Pancreas (tissue), 10 donors: Measurements from ENCODE around the gene PLA2G3. TPM values are rescaled to one million over a fixed set of nuclear protein-coding genes. Genes with fewer than 3 reads are reported as not detected.

Experiments used
- ATAC-seq, 4 donors: fragments of 200-7000 bp; cut with Tn5 transposase; one replicate each; pipeline versions ENCODE4 v1.8.0 to v1.9.1; 2020; ENCODE audit warnings: mild to moderate bottlenecking in 4 of 4, moderate library complexity in 4 of 4
- DNase-seq, 6 donors: peaks; one replicate each; pipeline ENCODE4 v3.0.0-alpha.2; 2020
- FAIRE-seq: peaks from 2 replicates; lab custom pipeline; 2012; peaks lifted over from hg19 to GRCh38; lab: Jason Lieb, UNC
- H3K27ac ChIP-seq, 4 donors: fragments of 200-600 bp; sonication (generic); 1 replicate in 3 of 4; 2 replicates in 1 of 4; pipeline versions ENCODE4 v1.5.0 to v1.8.0; 2020
- H3K27me3 ChIP-seq, 4 donors: fragments of 200-600 bp; one replicate each; pipeline ENCODE4 v1.8.0; 2021
- H3K36me3 ChIP-seq, 3 donors: fragments of 200-600 bp; sonication (generic) in 1 of 3; one replicate each; pipeline versions ENCODE4 v1.5.0 to v1.8.0; 2020 to 2021
- H3K4me1 ChIP-seq, 3 donors: fragments of 200-600 bp; one replicate each; pipeline ENCODE4 v1.8.0; 2021
- H3K4me3 ChIP-seq, 4 donors: fragments of 200-600 bp; sonication (generic) in 2 of 4; one replicate each; pipeline versions ENCODE4 v1.5.0 to v1.8.0; 2020 to 2021
- H3K9me3 ChIP-seq, 4 donors: fragments of 200-600 bp; one replicate each; pipeline ENCODE4 v1.8.0; 2021
- WGBS, 2 donors: extraction: QIAGEN DNeasy Blood & Tissue Kit; methylation state at CpG; one replicate each; pipeline ENCODE4 v1.1.7; 2013; 5-methylcytosine and 5-hydroxymethylcytosine counted together
- intact Hi-C, 3 donors: fragments of 100-400 bp; cut with DNase I; formaldehyde crosslinking; loops; one replicate each; pipeline versions ENCODE4 v1.11.1 to v1.14.2; 2022
- polyA plus RNA-seq, 2 donors: library from polyadenylated mRNA; stranded (reverse); fragments of 200-250 nt; gene quantifications; one replicate each; pipeline ENCODE4 v1.2.3, GENCODE V29; 2013
- total RNA-seq, 6 donors: library from RNA; stranded (reverse); fragmentation: NEBNext Ultra II Directional in 4 of 6; extraction: Animal tissue kit (Norgen Biotek cat#: 25700) in 4 of 6; gene quantifications; one replicate each; pipeline versions ENCODE4 v1.2.1 to v1.2.4, GENCODE V29; 2021 to 2023
- TF ChIP-seq, protein P1 (sequence below), 4 donors: fragments of 200-600 bp; sonication (generic) in 3 of 4; IDR thresholded peaks; one replicate each; pipeline versions ENCODE4 v1.5.0 to v1.8.0; 2021; ENCODE audit warnings: antibody characterized with exemption in 4 of 4
- donor health status: healthy with polysubstance abuse.
- donor health status: DM: no; HTN: no; CAD: no; lungs with moderate emphysema.
- donor health status: DM: no; HTN: no; CAD: no.
- donor health status: control.
- donor health status: control.
- donor health status: Bipolar disorder and iron deficiency.
- donor health status: DM: yes; HTN: yes; CAD: no.
- donor health status: DM: no; HTN: no; CAD: no.
- donor health status: DM: no; HTN: no; CAD: no.
- donor health status: DM: yes; HTN: yes; CAD: no.

The PLA2G3 gene
- total and polyA plus RNA-seq, 8 donors, result 0.02 TPM; not detected in 7

DNA sequence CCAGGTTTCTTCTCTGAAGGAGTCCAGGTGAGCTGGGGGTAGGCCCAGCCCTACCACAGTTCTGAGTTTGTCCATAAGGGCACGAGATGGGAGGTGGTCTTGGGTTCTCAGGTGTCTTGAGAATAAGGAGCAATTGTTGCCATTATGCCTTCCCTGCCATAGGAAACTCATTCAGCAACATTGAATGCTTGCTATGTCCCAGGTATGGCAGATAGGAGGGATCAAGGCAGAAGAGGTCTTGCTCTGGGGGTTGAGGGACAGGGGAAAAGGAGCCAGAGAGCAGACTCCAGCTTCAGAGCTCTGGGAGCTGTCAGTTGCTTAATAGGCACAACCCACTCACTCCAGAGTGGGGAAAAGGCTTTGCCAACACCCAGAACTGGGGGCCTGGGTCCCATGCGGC lies 37.2 kb downstream of the PLA2G3 start:
- Histone ChIP-seq H3K27ac (peak overlapping the region in 1 of 4 donors; percentile 17), H3K9me3 (no peaks in the 10 kb centered on the region), H3K36me3 (peaks cover 0 to 27% (median 6%) of the 10 kb centered on the region in 3 donors), H3K4me3 (no peak overlapping the region), H3K4me1 (peaks cover 0 to 4% (median 0%) of the 10 kb centered on the region in 3 donors), H3K27me3 (no peaks in the 10 kb centered on the region)
- DNase-seq, result no peak
- TF ChIP-seq, protein P1, sequence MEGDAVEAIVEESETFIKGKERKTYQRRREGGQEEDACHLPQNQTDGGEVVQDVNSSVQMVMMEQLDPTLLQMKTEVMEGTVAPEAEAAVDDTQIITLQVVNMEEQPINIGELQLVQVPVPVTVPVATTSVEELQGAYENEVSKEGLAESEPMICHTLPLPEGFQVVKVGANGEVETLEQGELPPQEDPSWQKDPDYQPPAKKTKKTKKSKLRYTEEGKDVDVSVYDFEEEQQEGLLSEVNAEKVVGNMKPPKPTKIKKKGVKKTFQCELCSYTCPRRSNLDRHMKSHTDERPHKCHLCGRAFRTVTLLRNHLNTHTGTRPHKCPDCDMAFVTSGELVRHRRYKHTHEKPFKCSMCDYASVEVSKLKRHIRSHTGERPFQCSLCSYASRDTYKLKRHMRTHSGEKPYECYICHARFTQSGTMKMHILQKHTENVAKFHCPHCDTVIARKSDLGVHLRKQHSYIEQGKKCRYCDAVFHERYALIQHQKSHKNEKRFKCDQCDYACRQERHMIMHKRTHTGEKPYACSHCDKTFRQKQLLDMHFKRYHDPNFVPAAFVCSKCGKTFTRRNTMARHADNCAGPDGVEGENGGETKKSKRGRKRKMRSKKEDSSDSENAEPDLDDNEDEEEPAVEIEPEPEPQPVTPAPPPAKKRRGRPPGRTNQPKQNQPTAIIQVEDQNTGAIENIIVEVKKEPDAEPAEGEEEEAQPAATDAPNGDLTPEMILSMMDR (IDR thresholded peaks at IDR 0.05), result no peak
- intact Hi-C loops, result no loop called here
- 82 to 95% methylated on average over 2 of the region's 2 CpGs for WGBS, 2 donors
- no peak for ATAC-seq
- FAIRE-seq, result no peak

DNA sequence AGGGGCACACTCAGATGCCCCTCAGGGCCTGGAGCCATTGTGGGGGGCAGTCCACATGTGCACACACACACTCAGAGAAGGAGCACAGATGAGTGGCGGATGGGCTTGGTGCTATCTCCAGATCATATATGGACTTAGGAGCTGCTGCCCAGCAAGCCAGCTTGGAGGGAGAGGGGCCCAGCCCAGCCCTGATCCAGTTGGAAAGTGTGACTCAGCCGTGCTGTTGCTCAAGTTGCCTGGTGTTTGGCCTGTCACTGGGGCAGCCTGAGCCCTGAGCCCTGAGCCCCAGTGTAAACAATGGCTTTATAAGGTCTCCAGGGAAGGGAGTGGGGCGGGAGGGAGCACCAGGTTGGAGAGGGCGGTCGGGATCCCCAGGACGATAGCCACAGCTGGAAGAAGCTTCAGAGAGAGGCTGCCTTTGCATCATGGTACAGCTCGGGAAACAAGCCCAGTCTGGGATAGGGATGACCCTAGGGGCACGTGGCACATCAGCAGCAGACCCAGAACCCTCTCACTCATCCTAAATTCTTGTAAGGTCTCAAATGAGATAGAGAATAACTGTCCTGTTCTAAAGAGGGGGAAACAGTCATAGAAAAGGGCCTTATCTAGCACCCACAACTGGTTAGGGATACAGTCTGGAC lies 37.7 kb downstream of the PLA2G3 start:
- ATAC-seq, result peak in 3 of 4 donors; percentile 2 to 10 (median 5)
- DNase-seq, result peak in 5 of 6 donors; percentile 15 to 63 (median 41)
- intact Hi-C loops, result no loop called here
- no peaks in the 10 kb centered on the region for H3K27me3 ChIP-seq
- no peak for FAIRE-seq
- WGBS, 2 donors, result 85 to 86% methylated on average over 8 of the region's 8 CpGs
- H3K36me3 ChIP-seq, result peaks cover 0 to 32% (median 6%) of the 10 kb centered on the region in 3 donors
- TF ChIP-seq, protein P1 (IDR thresholded peaks at IDR 0.05), result no peak
- no peaks in the 10 kb centered on the region for H3K9me3 ChIP-seq
- no peak overlapping the region for H3K4me3 ChIP-seq
- H3K27ac ChIP-seq, result peak overlapping the region in 2 of 4 donors; percentile 17 to 36
- H3K4me1 ChIP-seq, result no peaks in the 10 kb centered on the region

DNA sequence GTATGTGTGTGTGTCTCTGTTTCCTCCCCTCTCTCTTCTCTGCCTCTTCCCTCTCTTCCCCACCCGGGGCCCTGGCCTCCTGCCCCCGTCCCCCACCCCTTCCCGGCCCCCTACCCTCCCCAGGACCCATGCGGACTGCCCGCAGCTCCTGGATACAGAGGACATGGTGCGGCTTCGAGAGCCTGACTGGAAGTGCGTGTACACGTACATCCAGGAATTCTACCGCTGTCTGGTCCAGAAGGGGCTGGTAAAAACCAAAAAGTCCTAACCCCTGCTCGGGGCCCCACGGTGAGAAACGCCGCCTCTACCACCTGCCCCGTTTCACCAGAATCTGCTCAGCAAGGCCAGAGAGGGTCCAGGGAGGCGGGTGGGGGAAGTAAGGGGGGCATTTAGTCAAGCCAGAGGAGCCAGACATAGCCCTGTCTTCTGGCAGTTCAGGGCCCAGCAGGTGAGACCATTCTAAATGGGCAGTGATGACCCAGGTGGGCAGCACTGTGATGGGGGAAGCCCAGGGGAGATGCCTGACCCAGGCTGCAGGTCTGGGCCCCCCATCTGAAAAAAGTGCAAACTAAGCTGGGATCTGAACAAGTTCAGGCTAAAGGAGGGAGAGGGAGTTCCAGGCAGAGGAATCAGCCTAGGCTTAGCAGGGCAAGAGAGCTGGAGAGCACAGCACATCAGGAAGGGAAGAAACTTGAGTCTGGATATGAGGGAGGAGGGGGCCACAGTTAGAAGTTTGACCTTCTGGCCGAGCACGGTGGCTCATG lies 39.4 kb downstream of the PLA2G3 start:
- Histone ChIP-seq H3K27ac (no peak overlapping the region), H3K4me3 (no peak overlapping the region), H3K36me3 (peaks cover 0 to 44% (median 17%) of the 10 kb centered on the region in 3 donors), H3K9me3 (no peaks in the 10 kb centered on the region), H3K27me3 (no peaks in the 10 kb centered on the region), H3K4me1 (no peaks in the 10 kb centered on the region)
- TF ChIP-seq, protein P1 (IDR thresholded peaks at IDR 0.05), result no peak
- FAIRE-seq, result no peak
- DNase-seq, result no peak
- intact Hi-C loops, result no loop called here
- WGBS, 2 donors, result 96 to 97% methylated on average over 18 of the region's 18 CpGs
- no peak for ATAC-seq

DNA sequence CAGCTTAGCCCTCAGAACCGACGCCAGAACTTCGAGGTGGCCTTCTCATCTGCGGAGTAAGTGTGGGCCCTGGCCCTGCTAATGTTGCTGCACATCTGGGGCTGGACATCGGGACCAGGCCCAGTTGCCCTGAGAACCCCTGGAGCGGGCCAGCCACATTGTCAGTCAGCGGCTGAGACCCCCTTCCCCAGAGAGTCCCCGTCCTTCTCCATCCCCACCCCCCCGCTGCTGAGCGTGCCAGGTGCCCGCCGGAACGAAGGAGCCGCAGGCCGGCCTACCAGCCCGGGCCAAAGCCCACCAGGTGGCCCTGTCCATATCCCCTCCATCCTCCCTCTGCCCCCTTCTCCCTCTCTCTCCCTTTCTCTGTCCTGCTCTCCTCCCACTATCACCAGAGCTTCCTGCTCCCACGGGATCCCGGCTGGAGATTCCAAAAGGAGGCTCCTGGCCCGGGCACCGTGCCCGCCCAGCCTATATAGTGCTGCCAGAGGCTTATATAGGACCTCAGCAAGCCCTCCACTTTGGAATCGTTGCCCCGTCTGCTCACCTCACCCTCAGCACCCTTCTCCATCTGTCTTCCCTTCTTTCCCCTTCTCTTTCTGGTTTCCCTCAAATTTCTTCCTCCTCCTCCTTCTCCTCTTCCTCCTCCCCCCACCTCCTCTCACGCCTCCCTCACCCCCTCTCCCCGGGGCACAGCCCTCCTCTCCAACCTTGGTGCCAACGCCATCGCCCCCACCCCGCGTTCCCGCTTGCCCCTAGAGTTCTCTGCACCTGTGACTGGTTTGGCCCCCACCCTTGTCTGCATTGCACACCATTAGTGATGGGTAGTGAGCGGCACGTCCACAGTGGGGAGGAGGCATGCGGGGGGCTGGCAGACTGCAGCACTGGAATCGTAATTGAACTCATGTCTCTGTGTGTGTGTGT lies 40.2 kb downstream of the PLA2G3 start:
- intact Hi-C loops, result no loop called here
- peak in 1 of 6 donors; percentile 54 for DNase-seq
- Histone ChIP-seq H3K36me3 (peaks cover 0 to 52% (median 17%) of the 10 kb centered on the region in 3 donors), H3K4me3 (no peak overlapping the region), H3K4me1 (no peaks in the 10 kb centered on the region), H3K9me3 (no peaks in the 10 kb centered on the region), H3K27me3 (no peaks in the 10 kb centered on the region), H3K27ac (no peak overlapping the region)
- TF ChIP-seq, protein P1 (IDR thresholded peaks at IDR 0.05), result no peak
- ATAC-seq, result no peak
- no peak for FAIRE-seq
- WGBS, 2 donors, result 93 to 95% methylated on average over 34 of the region's 34 CpGs
